ENCODE measurements around the gene RPL28. TPM values are rescaled to one million over a fixed set of nuclear protein-coding genes. Genes with fewer than 3 reads are reported as not detected.

The RPL28 gene
- total and polyA plus RNA-seq, 2 of the 13 experiments (the other 11 are each of a cell fraction or from before 2014, with no cell fraction given): 105 to 420 TPM

DNA sequence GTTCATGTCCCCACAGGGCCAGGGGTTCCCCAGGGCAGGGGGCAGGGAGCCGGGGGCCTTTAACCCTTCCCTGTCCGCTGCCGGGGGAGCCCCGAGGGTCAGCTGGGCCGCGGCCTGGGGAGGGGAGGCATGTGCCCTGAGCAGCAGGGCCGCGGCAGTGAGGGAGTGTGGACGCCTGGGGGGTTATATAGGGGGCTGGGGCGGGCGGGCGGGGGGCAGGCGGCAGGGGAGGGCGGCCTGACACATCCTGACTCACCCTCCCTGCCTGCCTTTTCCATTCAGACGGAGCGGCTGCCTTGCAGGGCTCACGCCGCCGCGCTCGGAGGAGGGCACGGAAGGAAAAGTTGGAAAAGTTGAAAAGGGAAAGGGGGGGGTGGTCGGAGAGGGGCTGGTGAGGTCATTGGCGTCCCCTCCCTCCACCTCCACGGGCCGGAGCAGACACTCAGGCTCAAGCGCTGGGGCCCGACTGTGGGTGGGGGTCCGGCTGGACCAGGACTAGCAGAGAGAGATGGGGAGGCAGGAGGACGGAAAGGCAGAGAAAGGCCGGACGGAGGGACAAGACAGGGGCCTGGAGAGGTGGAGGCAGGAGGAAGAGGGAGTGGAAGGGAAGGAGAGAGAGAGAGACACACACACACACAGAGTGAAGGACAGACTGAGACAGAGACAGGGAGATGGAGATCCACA lies 15.3 kb upstream of the RPL28 start, which contains the start of gene IL11:
Gene IL11, minus strand, starts transcription at position 159 of the 684 bp plus-strand sequence. Its CDS starts 153 bp downstream, at position 6.
- Histone ChIP-seq H3K4me2 (ENCODE audit: low read depth, low read length) (peak within 1 kb of the TSS; percentile 67), H3K27me3 (ENCODE audit: control insufficient read depth in 1 of 2, insufficient read depth in 2 of 2, low read length in 2 of 2) (peaks cover 7 to 35% of the 10 kb centered on the region in 2 experiments; a peak in 4 of 5 replicates), H3K4me3 (replicated peaks in 1 of 3; ENCODE audit: insufficient read depth in 1 of 3, low read depth in 2 of 3, low read length in 3 of 3) (peak within 1 kb of the TSS in 2 of 3 experiments; percentile 54 to 66; a peak in 3 of 6 replicates), H3K9me3 (ENCODE audit: low read length) (no peaks in the 10 kb centered on the region), H2AFZ (ENCODE audit: low read length) (no peak within 1 kb of the TSS), H3K9ac (ENCODE audit: insufficient read depth, low read depth, low read length) (no peak within 1 kb of the TSS), H3K79me2 (ENCODE audit: insufficient read depth, low read length) (no peaks in the 10 kb centered on the region), H3K4me1 (ENCODE audit: insufficient read depth, low read length) (peaks cover 53% of the 10 kb centered on the region), H4K20me1 (ENCODE audit: insufficient read depth, low read length) (no peaks in the 10 kb centered on the region), H3K27ac (ENCODE audit: extremely low read length, insufficient read depth, low read length) (no peak within 1 kb of the TSS), H3K36me3 (replicated peaks in 1 of 2; ENCODE audit: control insufficient read depth in 1 of 2, insufficient read depth in 2 of 2, low read length in 2 of 2) (no peaks in the 10 kb centered on the region)
- CTCF ChIA-PET (ENCODE audit: low intra/inter-chr PET ratio, low total read pairs): no interaction called here
- POLR2A ChIA-PET: interaction anchor here (1.3 kb wide), 1 partner anchor 31 kb away, joined by 3 read pairs; no protein-coding TSS in a partner anchor
- ATAC-seq (no peak), FAIRE-seq (no peak), DNase-seq (ENCODE audit: low spot score) (no peak)
- no peak for TF ChIP-seq ZNF382 (CRISPR knock-in tag; IDR thresholded peaks at IDR 0.05; ENCODE audit: borderline replicate concordance)
- 0 out of 2 replicates have a peak, but pooled peaks have one; percentile 20 for TF ChIP-seq EZH2 (conservative IDR thresholded peaks at IDR 0.05; ENCODE audit: low read depth, low read length)
- TF ChIP-seq TBX3 (IDR thresholded peaks at IDR 0.05; ENCODE audit: borderline replicate concordance): no peak
- no peak for TF ChIP-seq DMAP1 (CRISPR knock-in tag; IDR thresholded peaks at IDR 0.05)
- TF ChIP-seq MAFG (CRISPR knock-in tag; IDR thresholded peaks at IDR 0.05): no peak
- peak; percentile 34; the same call in 1 of the 2 replicates for TF ChIP-seq SIN3A (IDR thresholded peaks at IDR 0.05; ENCODE audit: borderline replicate concordance, low read depth, low read length)
- TF ChIP-seq KLF9 (CRISPR knock-in tag; IDR thresholded peaks at IDR 0.05; ENCODE audit: low read depth): no peak
- no peak for TF ChIP-seq HOXA7 (CRISPR knock-in tag; IDR thresholded peaks at IDR 0.05)
- no peak for TF ChIP-seq ZC3H4 (CRISPR knock-in tag; IDR thresholded peaks at IDR 0.05; ENCODE audit: borderline replicate concordance)
- TF ChIP-seq ZNF530 (CRISPR knock-in tag; IDR thresholded peaks at IDR 0.05; ENCODE audit: low read depth): no peak
- peak; percentile 83 for TF ChIP-seq ZNF652 (CRISPR knock-in tag; IDR thresholded peaks at IDR 0.05; ENCODE audit: borderline replicate concordance, low read depth)
- intact Hi-C loops (cut with micrococcal nuclease; ENCODE audit: unreplicated experiment) (no loop called here), in situ Hi-C loops (cut with HindIII; ENCODE audit: extremely low pct_ligation_motif_present, low pct_unique_long_range_greater_than_20kb) (no loop called here)
- no TSS peak for BruUV-seq (replicated peaks)
- WGBS (ENCODE audit: low lambda C conversion rate): 4% methylated on average over 32 of the region's 32 CpGs

All from HepG2 (cell line).